ENCODE data around the gene TECTA. TPM values are rescaled to one million over a fixed set of nuclear protein-coding genes. Genes with fewer than 3 reads are reported as not detected.

The TECTA gene
- total RNA-seq, 1 donor from 2014 or later: 0.91 TPM

DNA sequence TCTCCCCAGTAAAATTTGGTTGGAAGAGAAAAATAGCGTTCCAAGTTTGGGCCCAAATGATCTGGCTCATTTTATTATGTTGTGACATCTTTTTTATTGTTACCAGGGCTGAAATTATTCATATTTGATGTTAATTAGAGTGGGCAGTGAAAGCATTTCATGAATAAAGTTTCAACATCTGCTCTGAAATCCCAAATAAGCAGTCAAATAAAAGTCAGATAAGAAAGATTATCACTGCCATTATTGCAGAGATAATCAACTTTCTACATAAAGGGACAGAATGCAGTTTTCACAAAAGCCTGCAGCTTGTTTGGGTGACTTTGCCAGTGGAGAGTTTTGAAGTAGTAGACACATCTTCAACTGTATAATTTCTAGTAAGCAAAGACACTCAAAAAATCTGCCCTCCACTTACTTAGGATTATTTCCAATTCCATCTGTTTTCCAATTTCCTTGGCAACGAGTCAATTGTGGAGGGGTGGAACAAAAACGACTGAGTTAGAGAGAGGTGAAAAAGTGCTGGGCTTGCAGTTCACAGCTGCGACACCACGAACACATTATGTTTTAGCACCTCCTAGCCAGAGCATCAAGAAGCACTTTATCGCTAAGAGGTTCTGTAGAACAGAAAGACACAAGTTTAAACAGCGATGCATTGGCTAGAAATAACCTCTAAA, 9.0 kb downstream of the TECTA start:
- H3K4me3 ChIP-seq (ENCODE audit: insufficient read depth, low read depth, low read length): no peak overlapping the region
- H3K79me2 ChIP-seq (ENCODE audit: insufficient read depth, low read length): no peaks in the 10 kb centered on the region
- H3K4me1 ChIP-seq (ENCODE audit: insufficient read depth, low read length): no peaks in the 10 kb centered on the region
- no peak overlapping the region for H3K9ac ChIP-seq (ENCODE audit: low read length)
- no peaks in the 10 kb centered on the region for H3K36me3 Mint-ChIP-seq (ENCODE audit: low read depth, unreplicated experiment)
- no peaks in the 10 kb centered on the region for H4K20me1 ChIP-seq (ENCODE audit: insufficient read depth, low read length)
- no peak overlapping the region for H3K27ac Mint-ChIP-seq (ENCODE audit: unreplicated experiment)
- no peak for DNase-seq (ENCODE audit: low read depth)
- peaks cover 6% of the 10 kb centered on the region for H3K27me3 ChIP-seq (ENCODE audit: insufficient read depth, low read length)
- H3K27ac ChIP-seq (ENCODE audit: low read depth, low read length): no peak overlapping the region
- peaks cover 7% of the 10 kb centered on the region for H3K4me1 Mint-ChIP-seq (ENCODE audit: low read depth, unreplicated experiment)
- no peaks in the 10 kb centered on the region for H3K36me3 ChIP-seq (ENCODE audit: insufficient read depth, low read length)
- no peak overlapping the region for H2AFZ ChIP-seq (ENCODE audit: low read depth, low read length)
- no peaks in the 10 kb centered on the region for H3K9me3 Mint-ChIP-seq (ENCODE audit: unreplicated experiment)
- H3K4me2 ChIP-seq (ENCODE audit: low read length): no peak overlapping the region
- H3K27me3 Mint-ChIP-seq (ENCODE audit: low read depth, unreplicated experiment): peaks cover 21% of the 10 kb centered on the region
- no peak for FAIRE-seq
- H3K9me3 ChIP-seq (ENCODE audit: insufficient read depth, low read depth, low read length): no peaks in the 10 kb centered on the region
- TF ChIP-seq, protein P1, sequence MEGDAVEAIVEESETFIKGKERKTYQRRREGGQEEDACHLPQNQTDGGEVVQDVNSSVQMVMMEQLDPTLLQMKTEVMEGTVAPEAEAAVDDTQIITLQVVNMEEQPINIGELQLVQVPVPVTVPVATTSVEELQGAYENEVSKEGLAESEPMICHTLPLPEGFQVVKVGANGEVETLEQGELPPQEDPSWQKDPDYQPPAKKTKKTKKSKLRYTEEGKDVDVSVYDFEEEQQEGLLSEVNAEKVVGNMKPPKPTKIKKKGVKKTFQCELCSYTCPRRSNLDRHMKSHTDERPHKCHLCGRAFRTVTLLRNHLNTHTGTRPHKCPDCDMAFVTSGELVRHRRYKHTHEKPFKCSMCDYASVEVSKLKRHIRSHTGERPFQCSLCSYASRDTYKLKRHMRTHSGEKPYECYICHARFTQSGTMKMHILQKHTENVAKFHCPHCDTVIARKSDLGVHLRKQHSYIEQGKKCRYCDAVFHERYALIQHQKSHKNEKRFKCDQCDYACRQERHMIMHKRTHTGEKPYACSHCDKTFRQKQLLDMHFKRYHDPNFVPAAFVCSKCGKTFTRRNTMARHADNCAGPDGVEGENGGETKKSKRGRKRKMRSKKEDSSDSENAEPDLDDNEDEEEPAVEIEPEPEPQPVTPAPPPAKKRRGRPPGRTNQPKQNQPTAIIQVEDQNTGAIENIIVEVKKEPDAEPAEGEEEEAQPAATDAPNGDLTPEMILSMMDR (IDR thresholded peaks at IDR 0.05; ENCODE audit: insufficient read depth, low read depth, low read length): no peak
- no peak for TF ChIP-seq EZH2 (IDR thresholded peaks at IDR 0.05; ENCODE audit: insufficient read depth, low read length)
- no peak overlapping the region for H3K4me3 Mint-ChIP-seq (ENCODE audit: unreplicated experiment)

DNA sequence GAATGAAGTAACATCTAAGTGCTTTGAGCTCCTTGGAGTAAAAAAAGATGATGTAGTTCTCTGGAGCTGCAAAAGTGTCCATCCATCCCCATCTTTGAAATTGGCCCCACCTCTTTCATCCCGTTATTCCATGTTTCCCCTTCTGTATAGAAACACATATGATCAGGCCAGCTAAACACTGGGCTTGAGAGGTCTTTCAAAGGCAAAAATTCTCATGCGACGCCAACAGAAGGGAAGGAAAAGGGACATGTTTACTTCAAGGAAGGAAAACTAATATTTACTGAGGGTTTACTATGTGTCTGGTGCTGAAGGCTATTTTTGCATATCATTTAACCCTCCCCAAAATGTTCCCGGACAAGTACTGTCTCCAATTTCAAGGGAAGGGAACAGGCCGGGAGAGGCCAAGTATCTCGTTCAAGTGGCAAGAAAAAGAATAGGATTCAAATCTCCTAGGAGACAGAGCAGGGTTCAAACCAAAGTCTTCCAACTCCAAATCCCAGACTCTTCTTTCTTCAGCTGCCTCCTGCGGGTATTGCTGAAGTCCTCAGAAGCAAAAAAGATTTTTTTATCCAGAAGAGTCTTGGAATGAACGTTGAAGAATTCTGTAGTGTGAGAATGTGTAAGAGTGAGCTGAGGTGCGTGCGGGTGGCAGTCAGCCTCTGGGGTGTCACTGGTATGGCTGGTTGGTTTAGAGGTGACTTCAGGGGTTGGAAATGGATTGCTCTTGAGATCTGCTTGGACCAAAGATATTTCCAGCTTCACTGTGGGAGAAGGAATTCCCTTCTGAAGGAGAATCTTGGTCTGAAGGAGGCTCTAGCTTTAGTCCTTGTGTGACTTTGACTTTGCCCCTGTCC, 10.1 kb downstream of the TECTA start:
- Histone ChIP-seq H3K27ac (ENCODE audit: low read depth, low read length) (no peak overlapping the region), H4K20me1 (ENCODE audit: insufficient read depth, low read length) (no peaks in the 10 kb centered on the region), H3K9me3 (ENCODE audit: insufficient read depth, low read depth, low read length) (no peaks in the 10 kb centered on the region), H3K79me2 (ENCODE audit: insufficient read depth, low read length) (no peaks in the 10 kb centered on the region), H3K9ac (ENCODE audit: low read length) (no peak overlapping the region), H3K4me2 (ENCODE audit: low read length) (no peak overlapping the region), H3K27me3 (ENCODE audit: insufficient read depth, low read length) (peaks cover 10% of the 10 kb centered on the region), H2AFZ (ENCODE audit: low read depth, low read length) (no peak overlapping the region), H3K4me1 (ENCODE audit: insufficient read depth, low read length) (no peaks in the 10 kb centered on the region), H3K4me3 (ENCODE audit: insufficient read depth, low read depth, low read length) (no peak overlapping the region), H3K36me3 (ENCODE audit: insufficient read depth, low read length) (no peaks in the 10 kb centered on the region)
- Mint-ChIP-seq H3K36me3 (ENCODE audit: low read depth, unreplicated experiment) (no peaks in the 10 kb centered on the region), H3K27ac (ENCODE audit: unreplicated experiment) (no peak overlapping the region), H3K4me3 (ENCODE audit: unreplicated experiment) (no peak overlapping the region), H3K9me3 (ENCODE audit: unreplicated experiment) (no peaks in the 10 kb centered on the region), H3K4me1 (ENCODE audit: low read depth, unreplicated experiment) (peaks cover 7% of the 10 kb centered on the region), H3K27me3 (ENCODE audit: low read depth, unreplicated experiment) (peaks cover 21% of the 10 kb centered on the region)
- FAIRE-seq: no peak
- DNase-seq (ENCODE audit: low read depth): no peak
- no peak for TF ChIP-seq EZH2 (IDR thresholded peaks at IDR 0.05; ENCODE audit: insufficient read depth, low read length)
- TF ChIP-seq, protein P1 (IDR thresholded peaks at IDR 0.05; ENCODE audit: insufficient read depth, low read depth, low read length): no peak

Data from astrocyte (in vitro differentiated cells and primary cell).